OCI-LY3 (cell line): ENCODE data around the gene VEGFD.
A peak's percentile ranks its signal among the peaks of the same experiment; 100 is the strongest.

ENCODE experiments used
- H2AFZ ChIP-seq: fragments of 200-600, 300-600 bp; shearing (Covaris generic); 2 replicates; pipeline ENCODE4 v1.6.0; 2014; ENCODE audit warnings: antibody characterized with exemption, low read depth, low read length
- H3K27ac ChIP-seq: fragments of 200-600, 300-600 bp; sonication (generic); 2 replicates; pipeline ENCODE4 v1.5.1; 2014; ENCODE audit warnings: mild to moderate bottlenecking, low read length, moderate library complexity, mixed read lengths
- H3K27me3 ChIP-seq: fragments of 200-600, 300-600 bp; sonication (generic); 2 replicates; pipeline ENCODE4 v1.6.1; 2014; ENCODE audit warnings: low read depth, low read length, mixed read lengths
- H3K36me3 ChIP-seq: fragments of 200-600, 300-600 bp; sonication (generic); replicated peaks from 2 replicates; pipeline ENCODE3; 2014; ENCODE audit warnings: low read depth, low read length, mixed read lengths
- H3K4me1 ChIP-seq: fragments of 300-600, 200-600 bp; sonication (generic); 2 replicates; pipeline ENCODE4 v1.6.1; 2014; ENCODE audit warnings: low read length, mixed read lengths
- H3K4me2 ChIP-seq: fragments of 200-600, 300-600 bp; sonication (generic); 2 replicates; pipeline ENCODE4 v1.6.1; 2014; ENCODE audit warnings: low read length, mixed read lengths
- H3K4me3 ChIP-seq: fragments of 300-600, 200-600 bp; sonication (generic); 2 replicates; pipeline ENCODE4 v1.5.1; 2014; ENCODE audit warnings: antibody characterized with exemption, mild to moderate bottlenecking, low read length, moderate library complexity
- H3K79me2 ChIP-seq: fragments of 300-600, 200-600 bp; shearing (Covaris generic); 2 replicates; pipeline ENCODE4 v1.6.1; 2014; ENCODE audit warnings: mild to moderate bottlenecking, low read length, mixed read lengths
- H3K9ac ChIP-seq: fragments of 300-600, 200-600 bp; shearing (Covaris generic); 2 replicates; pipeline ENCODE4 v1.6.0; 2014; ENCODE audit warnings: mild to moderate bottlenecking, low read length, moderate library complexity
- H3K9me3 ChIP-seq: fragments of 200-600, 300-600 bp; shearing (Covaris generic); 2 replicates; pipeline ENCODE4 v1.6.1; 2014; ENCODE audit warnings: low read length, mixed read lengths; ENCODE audit not compliant: insufficient read depth
- H4K20me1 ChIP-seq: fragments of 200-600, 300-600 bp; sonication (generic); 2 replicates; pipeline ENCODE4 v1.6.1; 2016; ENCODE audit warnings: low read length, mixed read lengths; ENCODE audit not compliant: insufficient read depth
- CTCF ChIP-seq: fragments of 200-600, 300-600 bp; sonication (generic); IDR thresholded peaks from 2 replicates; pipeline ENCODE4 v1.5.1; 2014; ENCODE audit warnings: antibody characterized with exemption, low read length, low read depth
- EZH2phosphoT487 ChIP-seq: fragments of 200-600 bp; shearing (Covaris generic); IDR thresholded peaks from 2 replicates; pipeline ENCODE4 v1.6.1; 2018; ENCODE audit warnings: antibody characterized with exemption, mixed run types, low read depth

VEGFD gene

GRCh38 chrX:15366506-15367352 is 17.5 kb downstream of the VEGFD start:
- Histone ChIP-seq H3K4me2 (peak overlapping the region; percentile 89), H3K27me3 (no peaks in the 10 kb centered on the region), H3K9ac (peak overlapping the region; percentile 48), H3K27ac (0 out of 2 replicates have a peak overlapping the region, but pooled peaks have one; percentile 24), H3K9me3 (no peaks in the 10 kb centered on the region), H3K36me3 (no peaks in the 10 kb centered on the region), H3K79me2 (no peaks in the 10 kb centered on the region), H2AFZ (peak overlapping the region; percentile 72), H3K4me3 (peak overlapping the region; percentile 69), H3K4me1 (peaks cover 42% of the 10 kb centered on the region), H4K20me1 (no peaks in the 10 kb centered on the region)
- no peak for TF ChIP-seq EZH2phosphoT487

- TF ChIP-seq CTCF (no peak), EZH2phosphoT487 (no peak)
- Histone ChIP-seq H3K4me1 (peaks cover 50% of the 10 kb centered on the region), H3K27ac (peak overlapping the region; percentile 99), H2AFZ (peak overlapping the region; percentile 94), H3K36me3 (peaks cover 16% of the 10 kb centered on the region), H4K20me1 (no peaks in the 10 kb centered on the region), H3K4me3 (peak overlapping the region; percentile 11; the same call in 1 of the 2 replicates), H3K27me3 (no peaks in the 10 kb centered on the region), H3K79me2 (no peaks in the 10 kb centered on the region), H3K4me2 (peak overlapping the region; percentile 62), H3K9me3 (peaks cover 5% of the 10 kb centered on the region; the same call in 1 of the 2 replicates), H3K9ac (peak overlapping the region; percentile 63)
Observed at GRCh38 chrX:15359701-15360100, 24.5 kb downstream of the VEGFD start.

- Histone ChIP-seq H3K27me3 (no peaks in the 10 kb centered on the region), H3K4me1 (peaks cover 52% of the 10 kb centered on the region), H3K9ac (peak overlapping the region; percentile 63), H2AFZ (no peak overlapping the region; the same call in 1 of the 2 replicates), H3K27ac (peak overlapping the region; percentile 99), H3K36me3 (peaks cover 16% of the 10 kb centered on the region), H3K79me2 (no peaks in the 10 kb centered on the region), H3K4me2 (peak overlapping the region; percentile 62), H4K20me1 (no peaks in the 10 kb centered on the region), H3K4me3 (peak overlapping the region; percentile 30), H3K9me3 (peaks cover 5% of the 10 kb centered on the region; the same call in 1 of the 2 replicates)
- TF ChIP-seq EZH2phosphoT487: no peak
- TF ChIP-seq CTCF: no peak
Observed at GRCh38 chrX:15358533-15358932, 25.7 kb downstream of the VEGFD start.

GRCh38 chrX:15356444-15356843 is 27.8 kb downstream of the VEGFD start:
- Histone ChIP-seq H3K9me3 (peaks cover 5% of the 10 kb centered on the region; the same call in 1 of the 2 replicates), H2AFZ (no peak overlapping the region), H3K27ac (peak overlapping the region; percentile 99; the same call in 1 of the 2 replicates), H3K27me3 (no peaks in the 10 kb centered on the region), H3K4me3 (no peak overlapping the region), H4K20me1 (no peaks in the 10 kb centered on the region), H3K4me1 (peaks cover 70% of the 10 kb centered on the region), H3K4me2 (no peak overlapping the region), H3K9ac (no peak overlapping the region), H3K36me3 (peaks cover 16% of the 10 kb centered on the region), H3K79me2 (no peaks in the 10 kb centered on the region)
- TF ChIP-seq CTCF (no peak), EZH2phosphoT487 (no peak)
